HG02973 (cell line): ENCODE results near the gene RACK1.

Experiments used
- ATAC-seq: cut with Tn5 transposase; IDR thresholded peaks from one replicate; pipeline ENCODE4 v1.9.1; 2021; ENCODE audit warnings: moderate library complexity; ENCODE audit not compliant: unreplicated experiment

Gene RACK1

DNA sequence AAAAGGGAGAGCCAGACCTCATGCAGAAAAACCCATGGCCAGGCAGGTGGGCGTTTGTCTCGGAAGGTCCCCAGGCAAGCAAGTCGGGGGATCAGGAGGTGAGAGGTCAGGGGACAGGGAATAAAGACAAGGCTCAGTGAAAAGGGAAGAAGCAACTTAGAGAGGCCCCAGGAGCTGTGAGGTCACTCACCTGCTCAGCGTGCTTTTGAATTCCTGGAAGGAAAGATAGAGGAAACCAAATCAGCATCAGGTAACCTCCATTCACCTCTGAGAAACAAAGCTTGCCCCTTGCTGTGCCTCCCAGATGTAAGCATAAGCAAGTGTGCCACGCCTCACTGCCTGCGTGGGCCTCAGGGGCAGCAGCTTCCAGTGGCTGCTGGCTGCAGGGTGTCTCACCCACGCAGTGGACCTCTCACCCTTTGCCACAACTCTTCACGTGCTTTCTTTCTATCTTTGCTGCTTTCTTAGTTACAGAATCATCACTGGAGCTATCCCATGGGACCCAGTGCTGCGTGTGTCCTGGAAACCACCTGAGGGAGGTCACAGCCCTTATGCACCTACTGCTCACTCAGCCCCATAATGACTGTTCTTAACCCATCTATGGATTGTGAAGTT lies 44.7 kb downstream of the RACK1 start:
- ATAC-seq, result peak; percentile 62

GRCh38 chr5:181198106-181198685 lies 45.5 kb downstream of the RACK1 start:
- no peak for ATAC-seq

DNA sequence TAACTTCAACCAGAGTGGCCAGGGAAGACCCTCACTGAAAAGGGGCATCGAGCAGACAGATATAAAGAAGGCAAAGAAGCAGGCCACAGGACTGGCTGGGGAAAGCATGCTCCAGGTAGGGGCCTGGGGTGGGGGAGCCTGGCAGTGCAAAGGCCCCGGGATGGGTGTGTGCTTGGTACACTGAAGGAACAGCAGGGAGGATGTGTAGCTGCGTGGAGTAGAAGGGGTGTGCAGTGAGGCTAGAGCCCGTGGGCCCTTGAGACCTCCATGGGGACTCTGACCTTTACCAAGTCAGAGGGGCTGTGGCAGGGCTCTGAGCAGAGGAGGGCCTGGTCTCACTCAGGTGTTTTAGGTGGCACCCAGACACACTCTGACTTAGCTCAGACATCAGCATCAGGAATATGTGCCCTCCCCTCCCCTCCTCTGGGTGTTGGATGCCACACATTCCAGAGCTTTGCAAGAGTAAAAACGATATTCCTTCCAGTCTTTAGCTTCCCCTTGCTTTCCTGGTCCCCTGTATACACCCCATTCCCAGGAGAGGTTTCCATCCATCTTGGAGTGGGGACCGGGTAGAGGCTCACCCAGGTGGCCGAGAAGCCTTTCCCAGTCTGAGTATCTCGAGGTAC lies 46.3 kb downstream of the RACK1 start:
- ATAC-seq, result no peak

DNA sequence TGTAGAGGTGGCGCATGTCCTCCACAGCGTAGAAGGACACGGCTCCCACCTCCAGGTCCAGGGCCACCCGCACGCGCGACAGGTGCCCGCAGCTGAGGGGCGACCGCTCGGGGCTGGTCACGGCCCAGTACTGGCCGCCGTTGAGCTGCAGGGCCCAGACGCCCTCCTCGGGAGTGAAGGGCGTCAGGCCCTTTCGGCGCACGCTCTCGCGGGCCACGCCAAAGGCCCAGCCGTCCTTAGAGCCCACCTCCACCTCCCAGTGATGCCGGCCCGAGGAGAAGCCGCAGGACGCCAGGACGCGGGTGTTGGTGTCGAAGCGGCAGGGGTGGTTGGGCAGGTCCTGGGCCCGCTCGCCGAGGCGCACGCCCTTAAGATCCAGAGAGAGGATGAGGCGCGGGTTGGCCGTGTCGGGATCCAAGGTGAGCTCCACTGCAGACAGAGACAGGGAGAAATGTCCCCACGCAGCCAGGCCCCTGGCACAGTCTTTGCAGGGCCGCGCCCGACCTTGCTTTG lies 48.4 kb downstream of the RACK1 start:
- no peak for ATAC-seq

DNA sequence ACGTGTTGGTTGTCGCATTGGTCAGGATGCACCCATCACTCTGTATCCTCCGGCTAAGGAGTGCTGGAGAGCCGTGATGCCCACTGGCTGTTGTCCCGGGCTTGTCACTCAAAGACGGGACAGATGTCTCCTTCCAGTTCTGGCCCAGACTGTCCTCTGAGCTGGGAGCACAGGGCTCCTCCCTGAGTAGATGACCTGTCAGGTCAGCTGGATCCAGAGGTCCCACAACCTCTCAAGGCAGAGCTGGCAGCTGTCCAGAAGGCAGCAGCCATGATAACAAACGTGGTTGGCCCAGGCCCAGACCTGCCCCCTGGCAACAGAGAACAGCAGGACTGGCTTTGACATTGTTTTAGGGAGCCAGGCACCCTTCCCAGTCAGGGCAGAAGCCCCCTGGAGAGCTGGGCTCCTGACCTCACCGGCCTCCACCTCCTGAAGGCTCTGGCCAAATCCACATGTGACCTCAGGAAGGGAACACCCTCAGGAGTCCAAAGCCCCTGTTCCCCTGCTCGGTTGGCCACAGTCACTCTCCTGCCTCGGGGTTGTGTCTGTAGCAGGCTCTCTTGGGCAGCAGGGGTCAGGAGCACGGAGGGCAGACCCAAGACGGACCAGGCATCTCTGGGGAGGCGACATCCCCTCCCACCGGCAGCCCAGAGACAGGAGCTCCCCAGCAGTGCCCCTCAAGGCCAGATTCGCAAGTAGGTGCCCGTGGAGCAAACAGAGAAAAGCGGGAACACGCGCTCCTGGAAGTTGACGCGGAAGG lies 49.0 kb downstream of the RACK1 start:
- no peak for ATAC-seq

- no peak for ATAC-seq
Observed at GRCh38 chr5:181193656-181194055, 50.0 kb downstream of the RACK1 start.

- ATAC-seq, result no peak
Observed at GRCh38 chr5:181192337-181193046, 51.2 kb downstream of the RACK1 start.

DNA sequence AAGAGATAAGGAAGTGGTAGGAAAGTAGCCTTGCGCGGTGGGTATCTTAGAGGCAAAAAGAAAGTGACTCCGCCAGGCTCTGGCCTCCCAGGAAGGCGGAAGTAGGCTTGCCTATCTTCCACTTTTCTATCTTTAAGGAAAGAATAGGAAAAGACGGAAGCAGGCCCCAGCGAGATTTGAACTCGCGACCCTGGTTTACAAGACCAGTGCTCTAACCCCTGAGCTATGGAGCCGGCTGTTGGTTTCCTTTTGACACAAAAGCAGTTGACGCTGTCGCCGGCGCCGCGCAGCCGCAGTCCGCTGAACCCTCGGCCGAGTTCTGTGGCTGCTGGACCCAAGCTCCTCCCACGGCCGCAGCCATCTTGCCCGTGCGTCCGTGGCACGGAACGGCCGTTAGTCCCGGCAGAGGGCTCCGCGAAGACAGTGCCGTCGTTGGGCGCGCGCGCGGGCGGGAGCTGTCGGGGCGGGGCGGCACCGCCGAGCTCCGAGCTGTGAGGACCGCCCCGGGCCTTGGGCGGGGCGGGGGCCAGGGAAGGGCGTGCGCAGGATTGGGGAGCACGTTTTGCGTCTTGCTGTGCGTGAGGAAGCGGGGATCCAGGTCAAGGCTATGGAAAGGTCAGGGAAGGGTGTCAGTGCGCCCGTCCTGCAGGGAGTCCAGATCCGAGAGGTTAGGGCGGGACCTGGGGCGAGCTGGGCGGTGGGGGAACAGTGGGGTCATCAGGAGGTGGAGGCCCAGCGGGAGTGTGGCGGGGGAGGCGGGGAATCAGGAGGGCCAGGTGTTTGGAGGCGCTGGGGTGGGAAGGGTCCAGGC lies 52.0 kb downstream of the RACK1 start:
- peak; percentile 53 for ATAC-seq

- peak; percentile 5 for ATAC-seq
Observed at GRCh38 chr5:181190711-181191525, 52.8 kb downstream of the RACK1 start.

DNA sequence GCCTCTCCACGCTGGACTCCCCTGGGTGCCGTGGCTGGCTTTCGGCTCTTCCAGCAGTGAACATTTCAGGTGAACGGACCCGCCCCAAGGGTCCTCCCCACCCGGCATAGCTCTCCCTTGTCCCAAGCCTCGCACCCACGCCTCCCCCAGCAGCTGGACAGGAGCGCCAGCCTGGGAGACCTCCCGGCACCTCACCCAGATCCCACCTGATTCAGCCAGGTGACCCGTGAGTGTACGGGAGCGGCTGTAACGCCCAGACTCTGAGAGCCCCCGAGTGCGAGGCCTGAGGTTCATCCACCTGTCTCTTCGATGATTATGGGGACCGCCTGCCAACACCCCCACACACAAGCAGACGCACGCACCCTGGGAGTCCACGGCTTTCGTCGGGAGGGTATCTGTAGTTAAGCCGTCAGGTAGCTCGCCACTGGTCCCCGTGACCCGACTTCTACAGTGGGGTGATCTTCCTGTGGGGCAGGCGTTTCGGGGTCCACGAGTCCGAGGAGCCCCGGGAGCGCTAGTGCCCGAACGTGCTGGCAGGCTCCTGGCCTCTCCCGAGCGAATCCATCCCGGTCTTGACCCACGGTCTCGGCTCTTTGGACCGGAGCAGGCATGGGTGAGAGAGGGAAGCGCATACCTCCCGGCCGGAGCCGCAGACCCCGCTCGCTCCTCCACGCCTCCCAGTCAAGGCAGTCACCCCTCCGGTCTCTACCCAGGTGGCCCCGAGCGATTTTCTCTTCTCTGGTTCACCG lies 53.6 kb downstream of the RACK1 start:
- ATAC-seq, result no peak

- ATAC-seq, result no peak
Observed at GRCh38 chr5:181189363-181189961, 54.2 kb downstream of the RACK1 start.

DNA sequence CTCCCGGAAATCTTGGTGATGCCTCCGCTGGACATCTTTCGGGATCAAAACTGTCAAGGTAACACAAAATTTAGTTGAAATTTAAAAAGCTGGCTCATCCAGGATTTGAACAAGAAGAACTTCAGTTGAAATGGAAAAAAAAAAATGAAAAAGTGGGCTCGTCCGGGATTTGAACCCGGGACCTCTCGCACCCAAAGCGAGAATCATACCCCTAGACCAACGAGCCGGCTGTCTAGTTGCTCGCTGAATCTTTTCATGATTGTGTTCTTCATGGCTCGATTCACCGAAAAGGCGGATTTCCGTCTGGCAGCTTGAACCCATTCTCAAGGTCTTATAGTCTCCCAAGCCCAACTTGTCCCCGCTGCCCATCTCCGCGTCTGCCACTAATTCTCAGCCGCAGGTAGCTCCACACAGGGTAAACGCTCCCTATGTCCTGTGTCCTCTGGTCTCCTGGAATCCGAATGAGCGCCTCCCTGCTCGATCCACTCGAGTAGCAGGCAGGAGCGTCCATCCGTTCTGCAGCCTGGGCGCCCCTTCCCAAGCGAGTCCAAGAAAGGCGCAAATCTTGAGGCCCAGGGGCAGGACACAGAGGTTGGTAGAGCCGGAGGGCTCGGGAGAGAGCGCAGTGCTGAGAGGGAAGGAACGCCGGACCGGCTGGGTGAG lies 54.9 kb downstream of the RACK1 start:
- ATAC-seq, result no peak

DNA sequence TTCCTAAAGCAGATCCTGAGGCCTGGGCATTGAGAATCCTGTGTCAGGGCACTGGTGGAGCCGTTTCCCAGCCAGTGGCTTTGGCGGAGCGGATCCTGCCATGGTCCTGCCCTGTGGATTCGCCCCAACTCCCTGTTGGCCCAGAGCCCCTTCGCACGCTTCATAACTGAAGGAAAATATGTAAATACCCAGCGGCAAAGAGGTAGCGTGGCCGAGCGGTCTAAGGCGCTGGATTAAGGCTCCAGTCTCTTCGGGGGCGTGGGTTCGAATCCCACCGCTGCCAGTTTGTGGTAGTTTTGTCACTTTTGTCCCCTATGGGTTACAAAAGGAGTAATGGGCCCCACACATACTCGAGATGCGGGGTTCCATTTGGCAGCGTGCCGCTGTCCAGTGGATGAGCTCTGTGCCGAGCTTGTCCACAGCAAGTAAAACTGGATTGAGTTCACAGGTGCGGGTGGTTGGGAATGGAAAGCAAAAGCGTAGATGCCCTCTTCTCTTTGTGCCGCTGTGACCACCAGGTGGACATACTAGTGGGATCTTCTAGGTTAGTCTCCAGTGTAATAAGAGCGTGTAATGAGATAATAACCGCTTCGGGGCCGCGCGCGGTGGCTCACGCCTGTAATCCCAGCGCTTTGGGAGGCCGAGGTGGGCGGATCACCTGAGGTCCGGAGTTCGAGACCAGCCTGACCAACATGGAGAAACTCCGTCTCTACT lies 56.0 kb downstream of the RACK1 start:
- no peak for ATAC-seq

DNA sequence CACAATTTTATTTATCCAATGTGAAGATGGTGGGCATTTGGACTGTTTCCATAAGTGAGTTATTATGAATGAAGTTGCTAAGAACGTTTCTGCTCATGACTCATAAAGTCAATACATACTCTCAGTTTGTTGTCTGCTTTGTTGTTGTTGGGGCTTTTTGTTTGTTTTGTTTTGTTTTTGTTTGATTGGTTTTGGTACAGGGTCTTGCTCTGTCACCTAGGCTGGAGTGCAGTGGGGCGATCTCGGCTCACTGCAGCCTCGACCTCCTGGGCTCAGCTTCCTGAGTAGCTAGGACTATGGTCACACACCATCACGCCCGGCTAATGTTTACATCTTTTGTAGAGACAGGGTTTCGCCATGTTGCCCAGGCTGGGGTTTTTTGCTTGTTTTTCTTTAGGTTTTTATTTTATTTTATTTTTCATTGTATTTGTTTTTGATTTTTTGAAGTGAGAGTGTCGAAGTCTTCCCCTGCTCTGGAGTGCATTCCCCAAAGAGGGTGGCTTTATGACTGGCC lies 56.7 kb downstream of the RACK1 start:
- ATAC-seq, result no peak
